ENCODE results near the gene PCBP4.

- no peak for TF ChIP-seq ZNF8 (CRISPR knock-in tag; IDR thresholded peaks at IDR 0.05)
- TF ChIP-seq RARB (CRISPR knock-in tag; IDR thresholded peaks at IDR 0.05) = no peak
- no peak for TF ChIP-seq BACH2 (CRISPR knock-in tag; IDR thresholded peaks at IDR 0.05; ENCODE audit: borderline replicate concordance)
- TF ChIP-seq CSDC2 (CRISPR knock-in tag; IDR thresholded peaks at IDR 0.05) = no peak
Measured at GRCh38 chr3:51955893-51956770, 11.1 kb downstream of the PCBP4 start.

Measured in SK-N-SH treated with all-trans-retinoic acid at 6 μM for 48 hours (cell line).